Measurements from ENCODE around the gene OR2T34.
"Not testable (repeated sequence)": the region's sequence is repeated elsewhere in the genome, so short reads cannot be mapped to it uniquely, and the experiment has no call there.

Gene OR2T34

DNA sequence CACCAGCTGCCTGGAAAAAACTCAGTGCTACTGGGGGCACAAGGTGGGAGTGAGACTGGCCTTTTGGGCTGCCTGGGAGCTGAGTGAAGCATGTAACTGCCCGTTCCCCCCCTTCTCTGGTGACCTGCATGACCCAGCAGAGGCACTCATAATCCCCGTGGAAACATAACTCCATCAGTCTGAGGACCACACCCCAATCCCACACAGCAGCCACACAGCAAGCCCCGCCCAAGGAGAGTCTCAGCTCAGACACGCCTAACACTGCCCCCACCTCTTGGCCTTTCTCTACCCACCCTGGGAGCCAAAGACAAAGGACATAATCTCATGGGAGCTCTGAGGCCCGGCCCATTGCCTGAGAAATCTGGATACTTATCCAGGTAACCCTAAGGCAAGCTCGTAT, 23.5 kb downstream of the OR2T34 start:
- not testable (repeated sequence) for DNase-seq

DNA sequence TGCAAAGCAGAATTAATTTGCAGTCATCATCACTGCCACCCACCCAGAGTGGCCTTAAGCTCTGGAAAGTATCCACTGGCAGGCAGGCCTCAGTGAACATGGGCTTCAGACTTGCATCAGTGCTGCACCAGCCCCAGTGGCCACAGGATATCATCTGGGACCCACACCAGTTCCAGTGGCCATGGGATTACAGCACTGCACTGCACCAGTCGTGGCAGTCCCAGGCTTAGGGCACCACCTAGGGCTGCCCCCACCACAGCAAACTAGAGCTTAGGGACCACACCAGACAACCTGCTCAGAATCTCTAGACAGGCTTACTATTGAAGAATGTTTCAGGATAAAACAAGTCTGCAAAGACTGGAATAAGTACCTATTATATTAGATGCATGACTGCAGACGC, 27.2 kb downstream of the OR2T34 start:
- DNase-seq, result not testable (repeated sequence)

DNA sequence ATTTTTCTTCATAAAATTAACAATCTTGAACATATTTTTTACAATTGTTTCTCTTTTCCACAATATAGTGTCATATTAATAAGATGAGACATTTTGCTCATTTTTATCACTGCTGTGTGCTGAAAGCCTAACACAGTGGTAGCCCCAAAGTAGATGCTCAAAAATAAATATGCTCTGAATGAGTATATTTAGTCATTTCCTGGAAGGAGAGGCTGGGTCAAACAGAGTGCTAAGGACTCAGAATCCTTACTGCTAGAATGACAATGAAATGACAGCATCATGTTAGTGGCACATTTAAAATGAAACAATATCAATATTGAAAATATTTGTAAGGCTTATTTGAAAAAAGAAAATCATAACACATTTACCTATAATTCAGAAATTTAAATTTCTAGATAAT, 37.1 kb downstream of the OR2T34 start:
- DNase-seq, result not testable (repeated sequence)

Measured in NCI-H524 (cell line).